IPS-15b (cell line): ENCODE measurements around the gene JMJD1C.
"Not testable (repeated sequence)": the region's sequence is repeated elsewhere in the genome, so short reads cannot be mapped to it uniquely, and the experiment has no call there.

Source experiments
- H3K27me3 ChIP-seq: one replicate; pipeline ENCODE4 v1.6.1; 2013; ENCODE audit warnings: low read length; ENCODE audit not compliant: control insufficient read depth, insufficient read depth
- H3K36me3 ChIP-seq: one replicate; pipeline ENCODE4 v1.6.1; 2013; ENCODE audit warnings: low read length; ENCODE audit not compliant: control insufficient read depth, insufficient read depth
- H3K4me1 ChIP-seq: one replicate; pipeline ENCODE4 v1.6.1; 2013; ENCODE audit warnings: mild to moderate bottlenecking, low read length; ENCODE audit not compliant: control insufficient read depth, insufficient read depth
- H3K4me3 ChIP-seq: one replicate; pipeline ENCODE4 v1.5.1; 2013; ENCODE audit warnings: low read depth, low read length
- H3K9ac ChIP-seq: one replicate; pipeline ENCODE4 v1.6.1; 2013; ENCODE audit warnings: low read depth, mild to moderate bottlenecking, low read length
- H3K9me3 ChIP-seq: one replicate; pipeline ENCODE4 v1.6.1; 2013; ENCODE audit warnings: mild to moderate bottlenecking, low read length; ENCODE audit not compliant: control insufficient read depth, insufficient read depth

The JMJD1C gene

GRCh38 chr10:63240807-63241206 is 225.0 kb downstream of the JMJD1C start:
- peaks cover 7% of the 10 kb centered on the region for H3K4me1 ChIP-seq
- H3K9ac ChIP-seq, result no peak overlapping the region
- no peaks in the 10 kb centered on the region for H3K36me3 ChIP-seq
- H3K27me3 ChIP-seq, result no peaks in the 10 kb centered on the region
- H3K9me3 ChIP-seq, result no peaks in the 10 kb centered on the region
- H3K4me3 ChIP-seq, result no peak overlapping the region

GRCh38 chr10:63238501-63238900 is 227.3 kb downstream of the JMJD1C start:
- Histone ChIP-seq H3K4me3 (no peak overlapping the region), H3K9ac (no peak overlapping the region), H3K36me3 (no peaks in the 10 kb centered on the region), H3K4me1 (peaks cover 7% of the 10 kb centered on the region), H3K27me3 (no peaks in the 10 kb centered on the region), H3K9me3 (no peaks in the 10 kb centered on the region)

- no peaks in the 10 kb centered on the region for H3K36me3 ChIP-seq
- no peak overlapping the region for H3K9ac ChIP-seq
- H3K9me3 ChIP-seq, result no peaks in the 10 kb centered on the region
- peaks cover 7% of the 10 kb centered on the region for H3K4me1 ChIP-seq
- no peak overlapping the region for H3K4me3 ChIP-seq
- H3K27me3 ChIP-seq, result no peaks in the 10 kb centered on the region
These were observed 228.4 kb downstream of the JMJD1C start for GRCh38 chr10:63237396-63237795.

DNA sequence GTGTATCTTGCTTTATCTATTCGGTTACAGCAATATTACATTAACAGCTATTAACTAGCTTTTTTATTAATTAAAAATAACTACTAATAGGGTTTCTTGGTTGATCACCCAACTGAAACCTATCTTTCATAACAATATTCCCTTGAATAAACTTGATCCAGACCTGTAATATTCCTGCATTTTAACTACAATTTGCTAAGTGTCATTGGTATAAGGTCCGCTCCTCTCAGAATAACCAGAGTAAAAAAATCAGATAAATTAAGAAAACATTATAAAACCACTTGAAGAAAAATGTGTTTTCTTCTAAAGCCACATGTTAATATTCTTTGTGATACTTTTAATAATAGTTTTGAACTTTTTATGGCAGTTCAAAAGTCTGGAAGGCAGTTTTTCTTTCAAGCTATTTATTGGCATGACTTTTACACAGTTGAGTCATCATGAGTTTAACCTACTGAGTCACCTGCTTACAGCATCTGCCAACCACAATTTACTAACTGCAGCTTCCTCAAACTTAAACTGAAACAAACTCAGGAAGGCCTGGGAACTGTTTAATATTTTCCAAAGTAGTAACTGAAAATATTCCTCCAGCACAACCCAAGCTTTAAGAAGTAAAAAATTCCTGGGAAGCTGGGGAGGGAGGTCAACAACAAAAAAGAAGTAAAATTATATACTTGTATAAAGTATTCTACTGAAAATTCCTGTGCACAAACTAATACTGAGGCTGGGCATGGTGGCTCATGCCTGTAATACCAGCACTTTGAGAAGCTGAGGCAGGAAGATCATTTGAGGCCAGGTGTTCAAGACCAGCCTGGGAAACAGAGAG is 229.5 kb downstream of the JMJD1C start:
- Histone ChIP-seq H3K36me3 (no peaks in the 10 kb centered on the region), H3K9me3 (no peaks in the 10 kb centered on the region), H3K4me1 (peaks cover 4% of the 10 kb centered on the region), H3K4me3 (no peak overlapping the region), H3K9ac (no peak overlapping the region), H3K27me3 (no peaks in the 10 kb centered on the region)

GRCh38 chr10:63235136-63235535 is 230.6 kb downstream of the JMJD1C start:
- H3K27me3 ChIP-seq, H3K36me3 ChIP-seq, H3K9me3 ChIP-seq, H3K4me3 ChIP-seq, H3K4me1 ChIP-seq, H3K9ac ChIP-seq: not testable (repeated sequence)

- H3K4me1 ChIP-seq, result peaks cover 5% of the 10 kb centered on the region
- no peaks in the 10 kb centered on the region for H3K27me3 ChIP-seq
- no peaks in the 10 kb centered on the region for H3K9me3 ChIP-seq
- H3K9ac ChIP-seq, result no peak overlapping the region
- no peaks in the 10 kb centered on the region for H3K36me3 ChIP-seq
- H3K4me3 ChIP-seq, result no peak overlapping the region
These were observed 236.6 kb downstream of the JMJD1C start for GRCh38 chr10:63229161-63229560.

GRCh38 chr10:63228237-63228636 is 237.5 kb downstream of the JMJD1C start:
- Histone ChIP-seq H3K4me1 (peaks cover 5% of the 10 kb centered on the region), H3K4me3 (no peak overlapping the region), H3K9me3 (no peaks in the 10 kb centered on the region), H3K27me3 (no peaks in the 10 kb centered on the region), H3K36me3 (no peaks in the 10 kb centered on the region), H3K9ac (no peak overlapping the region)

GRCh38 chr10:63227207-63227895 is 238.4 kb downstream of the JMJD1C start:
- Histone ChIP-seq H3K27me3 (no peaks in the 10 kb centered on the region), H3K9me3 (no peaks in the 10 kb centered on the region), H3K36me3 (no peaks in the 10 kb centered on the region), H3K9ac (no peak overlapping the region), H3K4me3 (no peak overlapping the region), H3K4me1 (peaks cover 5% of the 10 kb centered on the region)

DNA sequence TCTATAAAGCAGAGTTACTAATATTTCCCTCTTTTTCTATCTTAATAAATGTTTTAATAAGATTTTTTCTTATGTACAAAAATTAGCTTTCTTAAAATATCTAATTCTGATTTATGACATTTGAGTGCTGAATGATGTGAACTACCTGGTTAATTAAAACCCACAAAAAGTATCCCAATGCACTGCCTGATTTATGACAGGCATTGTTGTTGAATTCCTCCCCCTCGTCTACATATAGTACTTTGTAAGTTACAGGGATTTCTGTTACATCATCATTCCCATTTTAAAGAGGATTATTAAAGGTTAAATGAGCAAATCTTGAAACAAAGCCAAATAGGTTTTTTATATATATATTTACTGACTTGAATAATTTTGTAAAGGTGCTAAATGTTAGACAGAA is 241.5 kb downstream of the JMJD1C start:
- no peak overlapping the region for H3K9ac ChIP-seq
- peaks cover 6% of the 10 kb centered on the region for H3K4me1 ChIP-seq
- H3K9me3 ChIP-seq, result no peaks in the 10 kb centered on the region
- no peak overlapping the region for H3K4me3 ChIP-seq
- no peaks in the 10 kb centered on the region for H3K36me3 ChIP-seq
- H3K27me3 ChIP-seq, result no peaks in the 10 kb centered on the region

DNA sequence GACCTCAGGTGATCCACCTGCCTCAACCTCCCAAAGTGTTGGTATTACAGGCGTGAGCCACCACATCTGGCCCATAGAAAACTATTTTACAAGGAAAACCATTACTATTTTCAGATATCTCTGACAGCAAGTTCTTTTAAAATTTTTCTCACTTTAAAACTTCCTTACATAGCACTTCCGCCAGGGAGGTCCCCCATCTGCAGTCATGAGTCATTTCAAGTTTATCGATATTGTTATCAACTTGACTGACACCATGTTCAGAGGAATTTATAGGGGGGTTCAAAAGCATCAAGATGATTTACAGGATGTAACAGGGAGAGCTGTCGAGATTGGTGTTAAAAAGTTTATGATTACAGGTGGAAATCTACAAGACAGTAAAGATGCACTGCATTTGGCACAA is 243.8 kb downstream of the JMJD1C start:
- H3K9ac ChIP-seq, result no peak overlapping the region

DNA sequence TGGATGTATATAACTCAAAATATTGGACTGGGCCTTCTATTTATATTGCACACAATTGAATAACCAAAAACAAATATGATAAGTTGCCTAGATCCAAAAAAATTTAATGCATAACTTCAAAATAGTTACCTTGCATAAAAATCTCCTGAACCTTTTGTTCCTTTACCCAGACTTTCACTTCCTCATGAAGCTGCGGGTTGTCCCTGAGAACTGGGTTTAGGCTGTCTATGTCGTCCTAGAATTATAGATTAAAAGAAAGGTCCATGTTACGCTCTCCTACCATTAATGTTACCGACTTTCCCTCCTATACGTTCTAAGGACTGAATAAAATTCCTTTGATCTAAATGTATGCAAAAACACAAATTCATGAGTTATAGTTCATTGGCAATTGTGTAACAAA is 246.0 kb downstream of the JMJD1C start:
- H3K9ac ChIP-seq, result no peak overlapping the region
- no peaks in the 10 kb centered on the region for H3K36me3 ChIP-seq
- H3K9me3 ChIP-seq, result no peaks in the 10 kb centered on the region
- H3K4me3 ChIP-seq, result no peak overlapping the region
- no peaks in the 10 kb centered on the region for H3K27me3 ChIP-seq
- peaks cover 2% of the 10 kb centered on the region for H3K4me1 ChIP-seq

More for the DNA sequence above, 243.8 kb downstream of the JMJD1C start:
- Histone ChIP-seq H3K4me1 (peaks cover 2% of the 10 kb centered on the region), H3K27me3 (no peaks in the 10 kb centered on the region), H3K9me3 (no peaks in the 10 kb centered on the region), H3K4me3 (no peak overlapping the region), H3K36me3 (no peaks in the 10 kb centered on the region)

- Histone ChIP-seq H3K4me1 (peaks cover 2% of the 10 kb centered on the region), H3K36me3 (peaks cover 11% of the 10 kb centered on the region), H3K27me3 (no peaks in the 10 kb centered on the region), H3K9ac (no peak overlapping the region), H3K4me3 (no peak overlapping the region), H3K9me3 (no peaks in the 10 kb centered on the region)
These were observed 248.6 kb downstream of the JMJD1C start for GRCh38 chr10:63217120-63217605.
